CD8-positive, alpha-beta memory T cell (primary cell): ENCODE data around the gene KCNAB1. TPM values are rescaled to one million over a fixed set of nuclear protein-coding genes. Genes with fewer than 3 reads are reported as not detected.
"Not testable (repeated sequence)": the region's sequence is repeated elsewhere in the genome, so short reads cannot be mapped to it uniquely, and the experiment has no call there.

Experiments used
- CTCF ChIA-PET: fragments of 350-600 bp; sonication (Branson Sonifier 250); formaldehyde crosslinking; loops from one replicate; lab custom pipeline; 2021; ENCODE audit warnings: antibody characterized with exemption; lab: Charles Lee
- POLR2A ChIA-PET: fragments of 350-600 bp; sonication (Branson Sonifier 250); formaldehyde crosslinking; loops from one replicate; lab custom pipeline; 2021; ENCODE audit warnings: antibody characterized with exemption; lab: Charles Lee
- DNase-seq, 5 donors: peaks; one replicate each; pipeline versions ENCODE4 v3.0.0 to v3.0.0-alpha.2; 2020 to 2022; ENCODE audit warnings: mixed read lengths in 1 of 5
- H3K27ac ChIP-seq: one replicate; pipeline ENCODE4 v1.7.0; 2013; ENCODE audit warnings: low read depth, mild to moderate bottlenecking, low read length, moderate library complexity
- H3K27me3 ChIP-seq: 2 replicates; pipeline ENCODE4 v1.7.0; 2013; ENCODE audit warnings: low read length, mild to moderate bottlenecking; ENCODE audit not compliant: insufficient read depth, poor library complexity, severe bottlenecking
- H3K36me3 ChIP-seq: 2 replicates; pipeline ENCODE4 v1.7.0; 2013; ENCODE audit warnings: mild to moderate bottlenecking, low read length, moderate library complexity; ENCODE audit not compliant: insufficient read depth
- H3K4me1 ChIP-seq: 2 replicates; pipeline ENCODE4 v1.7.0; 2013; ENCODE audit warnings: mild to moderate bottlenecking, low read length, moderate library complexity; ENCODE audit not compliant: insufficient read depth
- H3K4me3 ChIP-seq: 2 replicates; pipeline ENCODE4 v1.7.0; 2013; ENCODE audit warnings: mild to moderate bottlenecking, low read length
- H3K9me3 ChIP-seq: 2 replicates; pipeline ENCODE4 v1.7.0; 2013; ENCODE audit warnings: mild to moderate bottlenecking, low read length
- H3K27ac Mint-ChIP-seq, 8 donors: one replicate each; pipeline ENCODE4 v1.8.0; 2020 to 2021; ENCODE audit warnings: mixed read lengths in 8 of 8, mild to moderate bottlenecking in 6 of 8, inconsistent platforms in 3 of 8, moderate library complexity in 3 of 8
- H3K27me3 Mint-ChIP-seq, 2 donors: one replicate each; pipeline ENCODE4 v1.8.0; 2020 to 2021; ENCODE audit warnings: mixed read lengths in 2 of 2, mild to moderate bottlenecking in 1 of 2, moderate library complexity in 1 of 2
- H3K36me3 Mint-ChIP-seq, 3 donors: one replicate each; pipeline ENCODE4 v1.8.0; 2020 to 2021; ENCODE audit warnings: mixed read lengths in 3 of 3, inconsistent platforms in 1 of 3, mild to moderate bottlenecking in 1 of 3
- H3K4me1 Mint-ChIP-seq, 3 donors: one replicate each; pipeline ENCODE4 v1.8.0; 2020 to 2021; ENCODE audit warnings: mixed read lengths in 3 of 3, inconsistent platforms in 1 of 3, mild to moderate bottlenecking in 1 of 3
- H3K4me3 Mint-ChIP-seq, 7 donors: one replicate each; pipeline ENCODE4 v1.8.0; 2020 to 2021; ENCODE audit warnings: mixed read lengths in 7 of 7, mild to moderate bottlenecking in 6 of 7, moderate library complexity in 4 of 7, inconsistent platforms in 2 of 7
- H3K9me3 Mint-ChIP-seq, 5 donors: one replicate each; pipeline ENCODE4 v1.8.0; 2020 to 2022; ENCODE audit warnings: mixed read lengths in 5 of 5, mild to moderate bottlenecking in 3 of 5, moderate library complexity in 2 of 5, inconsistent platforms in 1 of 5
- polyA plus RNA-seq: library from polyadenylated mRNA; unstranded; fragments of 300-500 nt; fragmentation: Illumina TruSeq; gene quantifications from one replicate; pipeline ENCODE4 v1.2.3, GENCODE V29; 2021
- total RNA-seq, 2 experiments: library from RNA; stranded (reverse); gene quantifications; one replicate each; pipeline ENCODE4 v1.2.3, GENCODE V29; 2021

KCNAB1 gene
- total and polyA plus RNA-seq, 3 experiments from 2014 or later = 0.32 TPM; not detected in 2

DNA sequence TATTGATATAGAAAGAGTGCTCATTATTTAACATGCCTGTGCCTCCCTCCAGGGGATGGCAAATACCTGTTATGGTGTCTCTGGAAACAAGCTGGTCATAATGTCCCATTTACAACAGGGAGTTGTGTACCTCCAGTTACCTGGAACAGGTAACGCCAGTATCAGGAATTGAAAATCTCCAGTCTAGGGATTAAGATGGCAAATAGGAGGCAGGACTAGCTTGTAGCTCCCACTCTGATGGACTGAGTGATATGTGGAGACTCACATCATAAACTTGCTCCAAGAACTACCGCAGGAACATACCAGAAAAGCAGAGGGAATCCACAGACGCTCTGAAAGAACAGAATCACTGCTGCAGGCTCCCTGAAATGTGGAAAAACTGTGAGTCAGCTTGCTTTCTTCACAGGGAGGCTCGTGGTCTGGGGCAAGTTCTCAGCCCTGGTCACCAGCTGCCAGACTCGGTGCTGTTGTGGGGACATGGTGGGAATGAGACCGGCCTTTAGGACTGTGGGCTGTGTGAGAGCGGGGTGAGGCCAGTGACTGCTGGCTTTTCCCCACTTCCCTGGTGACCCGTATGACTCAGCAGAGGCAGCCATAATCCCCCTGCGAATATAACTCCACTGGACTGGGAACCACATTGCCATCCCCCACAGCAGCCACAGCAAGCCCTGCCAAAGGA is 97.4 kb downstream of the KCNAB1 start:
- Histone ChIP-seq H3K27ac (no peak overlapping the region), H3K9me3 (no peaks in the 10 kb centered on the region), H3K4me1 (no peaks in the 10 kb centered on the region), H3K27me3 (no peaks in the 10 kb centered on the region), H3K4me3 (no peak overlapping the region), H3K36me3 (no peaks in the 10 kb centered on the region)
- POLR2A ChIA-PET = no interaction called here
- Mint-ChIP-seq H3K27me3 (peaks cover 13 to 43% of the 10 kb centered on the region in 2 donors), H3K36me3 (no peaks in the 10 kb centered on the region), H3K4me3 (no peak overlapping the region), H3K9me3 (peaks cover 0 to 11% (median 6%) of the 10 kb centered on the region in 5 donors), H3K4me1 (no peaks in the 10 kb centered on the region), H3K27ac (no peak overlapping the region)
- DNase-seq = no peak
- CTCF ChIA-PET = no interaction called here

DNA sequence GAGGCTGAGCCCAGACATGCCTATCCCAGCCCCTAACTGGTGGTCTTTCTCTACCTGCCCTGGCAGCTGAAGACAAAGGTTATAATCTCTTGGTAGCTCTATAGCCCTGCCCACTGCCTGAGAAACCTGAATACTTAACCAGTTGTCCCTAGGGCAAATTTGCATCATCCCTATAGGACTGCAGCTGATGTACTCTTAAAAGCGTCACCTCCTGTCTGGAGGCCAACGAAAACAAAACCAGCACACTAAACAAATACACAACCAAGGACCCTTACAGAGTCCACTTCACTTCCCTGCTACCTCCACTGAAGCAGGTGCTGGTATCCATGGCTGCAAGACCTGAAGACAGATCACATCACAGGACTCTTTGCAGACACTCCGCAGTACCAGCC is 98.0 kb downstream of the KCNAB1 start:
- H3K36me3 ChIP-seq = no peaks in the 10 kb centered on the region
- H3K9me3 ChIP-seq = no peaks in the 10 kb centered on the region
- Mint-ChIP-seq H3K36me3 (no peaks in the 10 kb centered on the region), H3K4me1 (no peaks in the 10 kb centered on the region), H3K27me3 (peaks cover 13 to 44% of the 10 kb centered on the region in 2 donors), H3K4me3 (no peak overlapping the region), H3K9me3 (peaks cover 0 to 11% (median 7%) of the 10 kb centered on the region in 5 donors), H3K27ac (no peak overlapping the region)
- no peak for DNase-seq
- H3K27me3 ChIP-seq = no peaks in the 10 kb centered on the region
- POLR2A ChIA-PET = no interaction called here
- H3K27ac ChIP-seq = no peak overlapping the region
- H3K4me1 ChIP-seq = no peaks in the 10 kb centered on the region
- H3K4me3 ChIP-seq = no peak overlapping the region
- CTCF ChIA-PET = no interaction called here

DNA sequence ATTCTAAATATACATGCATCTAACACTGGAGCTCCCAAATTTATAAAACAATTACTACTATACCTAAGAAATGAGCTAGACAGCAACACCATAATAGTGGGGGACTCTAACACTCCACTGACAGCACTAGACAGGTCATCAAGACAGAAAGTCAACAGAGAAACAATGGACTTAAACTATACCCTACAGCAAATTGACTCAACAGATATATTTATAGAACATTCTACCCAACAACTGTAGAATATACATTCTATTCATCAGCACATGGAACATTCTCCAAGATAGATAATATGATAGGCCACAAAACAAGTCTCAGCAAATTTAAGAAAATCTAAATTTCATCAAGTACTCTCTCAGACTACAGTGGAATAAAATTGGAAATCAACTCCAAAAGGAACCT is 102.0 kb downstream of the KCNAB1 start:
- H3K4me1 ChIP-seq, H3K4me1 Mint-ChIP-seq, DNase-seq, H3K36me3 ChIP-seq, H3K36me3 Mint-ChIP-seq, H3K9me3 ChIP-seq, H3K27ac ChIP-seq, H3K4me3 ChIP-seq, CTCF ChIA-PET, H3K27ac Mint-ChIP-seq, H3K4me3 Mint-ChIP-seq, H3K27me3 ChIP-seq, POLR2A ChIA-PET: not testable (repeated sequence)
- Mint-ChIP-seq H3K9me3 (peaks cover 0 to 11% (median 7%) of the 10 kb centered on the region in 5 donors), H3K27me3 (peaks cover 15 to 39% of the 10 kb centered on the region in 2 donors)

DNA sequence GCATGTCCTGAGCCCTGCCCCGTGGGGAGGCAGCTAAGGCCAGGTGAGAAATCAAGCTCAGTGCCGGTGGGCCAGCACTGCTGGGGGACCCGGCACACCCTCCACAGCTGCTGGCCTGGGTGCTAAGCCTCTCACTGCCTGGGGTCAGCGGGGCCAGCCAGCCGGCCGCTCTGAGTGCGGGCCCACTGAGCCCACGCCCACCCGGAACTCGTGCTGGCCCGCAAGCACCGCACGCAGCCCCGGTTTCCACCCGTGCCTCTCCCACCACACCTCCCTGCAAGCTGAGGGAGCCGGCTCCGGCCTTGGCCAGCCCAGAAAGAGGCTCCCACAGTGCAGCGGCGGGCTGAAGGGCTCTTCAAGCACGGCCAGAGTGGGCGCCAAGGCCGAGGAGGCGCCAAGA is 103.7 kb downstream of the KCNAB1 start:
- H3K4me3 Mint-ChIP-seq, H3K27me3 ChIP-seq, POLR2A ChIA-PET, H3K27ac ChIP-seq, H3K9me3 ChIP-seq, H3K27ac Mint-ChIP-seq, CTCF ChIA-PET, H3K36me3 Mint-ChIP-seq, H3K4me3 ChIP-seq, H3K4me1 ChIP-seq, H3K36me3 ChIP-seq, H3K4me1 Mint-ChIP-seq, DNase-seq: not testable (repeated sequence)
- H3K9me3 Mint-ChIP-seq = peaks cover 0 to 11% (median 7%) of the 10 kb centered on the region in 5 donors
- H3K27me3 Mint-ChIP-seq = peaks cover 15 to 29% of the 10 kb centered on the region in 2 donors

DNA sequence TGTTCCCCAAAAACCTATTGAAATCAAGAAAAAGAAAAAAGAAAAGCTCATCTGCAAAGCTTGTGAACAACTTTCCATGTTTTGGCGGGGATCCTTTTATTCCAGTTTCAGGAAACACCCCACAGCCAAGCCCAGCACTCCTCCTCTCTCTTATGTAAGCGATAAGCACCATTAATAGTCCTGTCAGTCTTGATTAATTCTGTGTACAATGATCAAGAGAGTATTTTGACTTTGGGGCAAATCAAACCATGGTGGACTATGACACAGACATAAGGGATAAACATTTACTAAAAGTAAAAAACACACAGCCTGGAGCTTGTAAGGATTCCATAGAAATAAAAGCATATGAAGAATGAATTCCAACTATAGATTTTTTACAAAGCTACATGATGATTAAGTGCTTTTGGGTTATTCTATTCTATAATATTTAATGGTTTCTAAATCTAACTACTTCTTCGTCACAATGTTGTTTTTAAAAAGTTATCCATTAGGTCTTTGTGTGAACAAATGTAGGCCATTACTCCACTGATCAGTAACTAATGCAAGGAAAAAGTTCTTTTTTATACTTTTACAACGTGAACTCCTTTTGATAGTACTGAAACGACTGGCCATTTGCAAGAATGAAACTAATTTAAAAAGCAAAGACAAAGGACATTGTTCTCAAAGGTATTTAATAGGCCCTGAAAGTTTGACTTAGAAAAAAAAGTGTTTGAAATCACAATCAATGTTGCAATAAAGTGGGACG is 106.5 kb downstream of the KCNAB1 start:
- Mint-ChIP-seq H3K4me1 (no peaks in the 10 kb centered on the region), H3K27ac (no peak overlapping the region), H3K27me3 (peaks cover 6 to 20% of the 10 kb centered on the region in 2 donors), H3K36me3 (no peaks in the 10 kb centered on the region), H3K4me3 (no peak overlapping the region), H3K9me3 (peaks cover 0 to 6% (median 0%) of the 10 kb centered on the region in 5 donors)
- ChIA-PET POLR2A (no interaction called here), CTCF (no interaction called here)
- H3K9me3 ChIP-seq = no peaks in the 10 kb centered on the region
- no peaks in the 10 kb centered on the region for H3K36me3 ChIP-seq
- H3K27me3 ChIP-seq = no peaks in the 10 kb centered on the region
- H3K4me3 ChIP-seq = no peak overlapping the region
- no peaks in the 10 kb centered on the region for H3K4me1 ChIP-seq
- H3K27ac ChIP-seq = no peak overlapping the region
- no peak for DNase-seq

DNA sequence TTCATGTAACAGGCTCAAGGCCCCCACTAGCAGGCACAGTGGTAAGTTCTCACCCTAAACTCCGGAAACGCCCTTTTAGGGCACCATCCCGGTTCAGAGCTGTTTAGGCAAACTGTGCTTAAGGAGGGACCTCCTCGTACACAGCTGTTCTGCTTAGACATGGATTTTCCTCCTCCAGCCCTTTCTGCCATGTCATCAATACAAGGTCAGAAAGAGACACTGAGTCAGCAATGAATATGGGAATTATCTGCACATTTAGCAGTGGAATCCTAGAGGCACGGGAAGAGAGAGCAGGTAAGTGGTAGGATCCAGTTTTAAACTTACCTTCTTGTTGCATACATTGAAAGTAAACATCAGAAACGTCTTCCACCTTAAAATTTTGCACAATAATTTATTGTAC is 107.3 kb downstream of the KCNAB1 start:
- DNase-seq = no peak
- Histone ChIP-seq H3K27me3 (no peaks in the 10 kb centered on the region), H3K36me3 (no peaks in the 10 kb centered on the region), H3K27ac (no peak overlapping the region), H3K4me1 (no peaks in the 10 kb centered on the region), H3K9me3 (no peaks in the 10 kb centered on the region), H3K4me3 (no peak overlapping the region)
- Mint-ChIP-seq H3K27ac (no peak overlapping the region), H3K27me3 (peaks cover 2 to 17% of the 10 kb centered on the region in 2 donors), H3K36me3 (no peaks in the 10 kb centered on the region), H3K4me1 (no peaks in the 10 kb centered on the region), H3K4me3 (no peak overlapping the region), H3K9me3 (peaks cover 0 to 2% (median 0%) of the 10 kb centered on the region in 5 donors)
- CTCF ChIA-PET = no interaction called here
- POLR2A ChIA-PET = no interaction called here

DNA sequence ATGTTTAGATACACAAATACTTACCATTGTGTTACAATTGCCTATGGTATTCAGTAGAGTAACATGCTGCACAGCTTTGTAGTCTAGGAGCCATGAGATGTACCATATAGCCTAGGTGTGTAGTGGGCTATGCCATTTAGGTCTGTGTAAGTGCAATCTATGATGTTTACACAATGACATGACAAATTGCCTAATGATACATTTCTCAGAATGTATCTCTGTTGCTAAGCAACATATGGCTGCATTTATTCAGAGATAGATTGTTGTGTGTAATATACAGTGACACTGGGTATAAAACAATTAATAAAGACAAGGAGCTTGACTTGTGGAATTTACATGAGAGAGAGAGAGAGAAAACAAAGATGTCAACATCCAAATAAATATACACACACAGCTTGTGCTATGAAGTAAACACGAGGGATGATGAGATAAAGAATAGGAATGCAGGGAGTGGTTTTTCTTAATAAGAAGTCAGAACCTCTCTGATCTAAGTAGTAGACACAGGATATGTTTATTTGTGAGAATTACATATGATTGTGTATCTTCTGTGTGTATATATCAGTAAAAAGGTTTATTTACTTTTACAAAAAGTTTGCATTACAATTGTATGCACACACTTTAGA is 110.0 kb downstream of the KCNAB1 start:
- POLR2A ChIA-PET = no interaction called here
- CTCF ChIA-PET = no interaction called here

DNA sequence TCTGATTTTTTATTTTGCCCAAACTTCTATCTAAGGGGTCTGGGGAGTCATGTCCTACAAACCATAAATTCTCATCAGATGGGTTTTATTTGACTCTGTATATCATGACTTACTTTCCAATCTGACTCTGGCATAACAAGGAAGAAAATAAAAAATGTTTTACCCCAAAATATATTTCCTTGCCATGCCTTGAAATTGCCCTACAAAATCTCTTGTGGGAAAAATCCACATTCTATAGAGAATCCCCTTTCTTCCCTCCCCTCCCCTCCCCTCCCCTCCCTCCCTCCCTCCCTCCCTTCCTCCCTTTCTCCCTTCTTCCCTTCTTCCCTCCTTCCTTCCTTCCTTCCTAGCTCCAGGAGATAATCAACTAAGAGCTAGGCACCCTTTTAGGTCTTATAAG is 110.8 kb downstream of the KCNAB1 start:
- POLR2A ChIA-PET, H3K4me1 Mint-ChIP-seq: not testable (repeated sequence)

More for the DNA sequence above, 110.0 kb downstream of the KCNAB1 start:
- Mint-ChIP-seq H3K36me3 (peaks cover 0 to 1% (median 0%) of the 10 kb centered on the region in 3 donors), H3K27ac (no peak overlapping the region), H3K9me3 (no peaks in the 10 kb centered on the region), H3K4me3 (no peak overlapping the region), H3K27me3 (peaks cover 7 to 23% of the 10 kb centered on the region in 2 donors), H3K4me1 (no peaks in the 10 kb centered on the region)
- no peaks in the 10 kb centered on the region for H3K4me1 ChIP-seq
- H3K27me3 ChIP-seq = no peaks in the 10 kb centered on the region
- no peak overlapping the region for H3K27ac ChIP-seq
- H3K36me3 ChIP-seq = no peaks in the 10 kb centered on the region
- H3K9me3 ChIP-seq = no peaks in the 10 kb centered on the region
- no peak overlapping the region for H3K4me3 ChIP-seq
- DNase-seq = no peak

More for the DNA sequence above, 110.8 kb downstream of the KCNAB1 start:
- H3K4me3 ChIP-seq, CTCF ChIA-PET, DNase-seq, H3K9me3 Mint-ChIP-seq, H3K9me3 ChIP-seq, H3K27ac Mint-ChIP-seq, H3K4me1 ChIP-seq, H3K27ac ChIP-seq, H3K27me3 ChIP-seq, H3K4me3 Mint-ChIP-seq, H3K36me3 ChIP-seq, H3K36me3 Mint-ChIP-seq: not testable (repeated sequence)
- peaks cover 7 to 22% of the 10 kb centered on the region in 2 donors for H3K27me3 Mint-ChIP-seq
